EH (cell line): ENCODE measurements around the gene NHSL2.
"Not testable (repeated sequence)": the region's sequence is repeated elsewhere in the genome, so short reads cannot be mapped to it uniquely, and the experiment has no call there.

Experiments
- DNase-seq: peaks from one replicate; pipeline ENCODE4 v3.0.0-alpha.2; 2015; ENCODE audit warnings: low read depth

NHSL2 gene

GRCh38 chrX:72041871-72042851 lies 131.5 kb downstream of the NHSL2 start:
- DNase-seq = peak; percentile 47

DNA sequence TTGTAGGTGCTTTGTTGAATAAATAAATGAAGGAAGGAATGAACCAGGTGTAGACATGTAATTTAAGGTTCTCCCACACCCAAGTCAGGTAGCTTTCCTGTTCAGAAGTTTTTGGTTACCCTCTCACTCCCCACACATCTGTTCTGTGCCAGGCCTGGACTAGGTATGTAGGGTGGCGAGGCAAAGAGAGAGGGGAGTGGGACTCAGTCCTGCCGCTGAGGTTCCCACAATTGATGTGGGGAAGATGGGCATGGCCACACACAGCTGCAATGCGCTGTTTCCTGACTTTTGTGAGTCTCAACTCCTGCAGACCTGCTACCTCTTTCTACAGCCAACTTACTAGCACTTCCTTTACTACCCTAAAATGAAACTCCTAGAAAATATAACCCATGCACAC lies 132.2 kb downstream of the NHSL2 start:
- DNase-seq = no peak

- DNase-seq = no peak
Observed at GRCh38 chrX:72043636-72044035, 133.0 kb downstream of the NHSL2 start.

DNA sequence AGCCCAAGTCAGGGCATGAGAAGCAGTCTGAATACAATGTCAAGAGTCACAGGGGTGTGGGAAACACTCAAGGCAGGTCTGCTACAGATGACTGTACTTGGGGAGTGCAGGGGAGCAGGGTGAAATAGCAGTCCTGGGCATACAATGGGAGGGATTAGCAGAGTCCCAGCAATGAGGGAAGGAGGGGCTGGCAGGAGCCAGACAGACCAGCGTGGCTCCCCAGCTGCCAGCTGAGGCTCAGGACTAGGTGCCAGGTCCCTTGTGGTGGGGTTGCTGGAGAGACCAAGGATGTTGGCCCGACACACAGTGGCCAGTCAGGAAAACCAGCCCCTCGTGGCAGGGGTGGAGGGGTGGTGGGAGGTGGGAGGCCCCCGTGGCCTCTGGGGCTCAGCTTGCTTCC lies 134.5 kb downstream of the NHSL2 start:
- DNase-seq = no peak

- DNase-seq = no peak
Observed at GRCh38 chrX:72045552-72046277, 135.1 kb downstream of the NHSL2 start.

DNA sequence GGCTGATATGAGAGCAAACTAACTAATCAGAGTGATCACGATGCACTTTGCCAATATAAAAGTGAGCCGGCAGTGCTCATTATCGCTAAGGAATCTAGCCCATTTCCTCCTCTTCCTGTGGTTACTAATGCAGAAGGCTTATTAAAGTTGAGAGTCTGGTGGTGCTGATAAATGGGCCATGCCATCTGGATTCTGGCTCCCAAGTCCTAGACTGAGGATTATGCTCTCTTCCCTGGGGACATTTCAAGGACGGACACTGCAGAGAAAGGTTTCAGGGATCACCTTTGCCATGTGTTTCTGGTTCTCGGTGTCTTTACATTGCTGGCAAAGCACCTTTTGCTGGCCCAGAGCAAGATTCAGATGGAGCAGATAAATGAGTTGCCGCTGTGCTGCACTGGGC lies 135.8 kb downstream of the NHSL2 start:
- DNase-seq = peak; percentile 41

- DNase-seq = no peak
Observed at GRCh38 chrX:72048510-72049455, 138.1 kb downstream of the NHSL2 start.

- DNase-seq = no peak
Observed at GRCh38 chrX:72050011-72050410, 139.4 kb downstream of the NHSL2 start.

DNA sequence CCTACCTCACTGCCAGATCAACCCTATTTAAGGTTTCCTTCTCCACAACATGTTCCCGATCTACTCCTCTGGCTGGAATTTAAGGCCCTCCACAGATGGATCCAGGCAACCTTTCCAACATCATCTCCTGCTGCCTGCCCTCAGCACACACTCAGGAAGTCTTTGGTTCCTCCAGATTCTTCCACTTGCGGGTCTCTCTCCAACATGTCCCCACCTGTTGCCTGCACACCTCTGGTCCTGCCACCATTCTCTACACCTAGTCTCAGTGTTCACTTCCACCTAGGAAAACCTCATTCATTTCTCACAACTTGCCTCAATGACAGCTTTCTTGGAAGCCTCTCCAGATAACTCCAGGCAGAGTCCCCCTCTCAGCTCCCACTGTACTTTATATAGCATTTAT lies 140.9 kb downstream of the NHSL2 start:
- DNase-seq = no peak

DNA sequence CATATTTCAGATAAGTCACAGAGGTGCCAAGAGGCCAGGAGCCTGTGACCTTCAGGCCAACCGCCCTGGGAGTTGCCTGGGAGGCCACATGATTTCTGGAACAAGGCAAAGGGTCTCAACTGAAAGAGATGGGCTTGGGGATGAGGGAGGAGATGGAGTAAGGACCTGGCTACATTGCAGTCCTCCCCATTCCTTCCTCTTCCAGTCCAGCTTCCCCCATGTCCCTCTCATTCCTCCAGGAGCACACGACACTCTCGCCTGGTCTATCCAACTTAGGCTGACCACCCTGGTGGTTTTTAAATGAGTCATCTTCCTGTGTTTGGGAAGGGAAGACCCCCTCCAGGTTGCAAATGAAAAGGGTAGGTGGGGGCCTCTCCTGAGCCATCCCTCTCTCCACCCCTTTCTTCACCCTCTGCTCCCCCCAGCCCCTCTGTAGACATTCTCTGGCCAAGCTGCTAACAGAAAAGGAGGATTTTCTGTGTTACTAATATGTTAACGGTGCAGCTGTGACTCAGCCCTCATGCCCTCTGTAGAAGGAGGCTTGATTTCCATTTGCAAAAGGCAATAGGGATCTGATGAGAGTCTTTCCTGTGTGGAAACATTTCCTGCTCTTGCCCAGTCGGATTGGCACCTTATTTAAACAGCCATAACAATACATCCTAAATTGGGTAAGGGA lies 141.9 kb downstream of the NHSL2 start:
- peak; percentile 36 for DNase-seq

- no peak for DNase-seq
Observed at GRCh38 chrX:72053508-72053907, 142.9 kb downstream of the NHSL2 start.

DNA sequence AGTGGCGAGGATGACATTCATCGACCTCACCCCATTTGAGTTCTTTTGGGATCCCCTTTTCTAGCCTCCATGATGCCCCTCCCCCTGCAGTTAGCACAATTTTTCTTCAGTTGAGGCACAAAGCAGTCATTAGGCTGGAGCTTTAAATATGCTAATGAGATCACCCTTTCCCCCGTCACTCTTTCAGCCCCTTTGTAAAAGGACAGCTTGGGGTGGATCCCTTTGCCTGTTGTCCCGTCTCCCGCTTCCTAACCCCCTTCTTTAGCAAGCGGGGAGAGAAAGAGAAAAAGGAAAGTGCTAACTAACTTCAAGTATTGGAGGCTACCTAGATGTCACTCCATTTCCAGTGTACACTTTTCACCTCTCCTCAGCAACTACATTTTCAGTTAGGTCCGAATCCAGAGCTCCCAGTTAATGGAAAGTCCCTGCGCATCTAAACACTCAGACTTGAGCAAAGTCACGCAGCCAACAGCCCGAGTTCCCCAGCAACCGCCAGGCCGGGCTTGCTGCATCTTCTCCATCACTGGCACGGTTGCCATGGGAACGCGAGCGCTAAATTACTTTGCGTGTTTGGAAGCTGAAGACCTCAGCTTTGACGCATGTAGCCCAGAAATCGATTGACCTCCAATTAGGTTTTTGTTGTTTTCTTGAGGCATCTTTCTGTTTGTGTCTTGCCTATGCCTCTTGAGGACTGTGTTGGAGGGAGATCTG lies 144.3 kb downstream of the NHSL2 start:
- no peak for DNase-seq

DNA sequence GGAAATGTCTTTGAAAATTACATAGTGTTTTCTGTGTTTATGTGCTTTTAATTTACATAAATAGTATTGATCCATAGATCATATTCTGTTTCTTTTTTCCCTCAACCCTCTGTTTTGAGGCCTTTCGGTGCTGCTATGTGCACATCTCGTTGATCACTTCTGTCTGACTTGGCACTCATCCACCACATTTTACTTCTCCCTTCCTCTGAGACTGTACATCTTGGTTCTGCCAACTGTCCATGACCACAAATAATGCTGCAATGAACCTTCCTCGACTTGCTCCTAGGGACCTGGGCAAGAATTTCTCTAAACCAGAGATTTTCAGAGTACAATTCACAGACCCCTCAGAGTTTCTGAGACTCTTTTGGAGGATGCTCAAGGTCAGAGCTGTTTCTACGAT lies 146.7 kb downstream of the NHSL2 start:
- DNase-seq = no peak

DNA sequence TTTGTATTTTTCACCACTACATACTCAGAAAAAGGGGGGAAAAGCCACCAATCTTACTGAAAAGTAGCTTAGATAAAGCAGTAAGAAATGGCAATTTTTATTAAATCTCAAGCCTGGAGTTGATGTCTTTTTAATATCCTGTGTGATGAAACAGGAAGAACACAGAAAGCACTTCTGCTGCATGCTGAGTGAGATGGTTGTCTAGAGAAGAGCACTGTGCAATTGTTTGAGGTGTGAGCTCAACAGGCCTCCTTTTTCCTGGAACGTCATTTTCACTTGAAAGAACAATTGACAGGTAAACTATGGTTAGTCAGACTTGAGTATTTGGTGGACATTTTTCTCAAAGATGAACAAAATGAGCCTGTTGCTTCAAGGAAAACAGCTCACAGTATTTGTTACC lies 147.2 kb downstream of the NHSL2 start:
- no peak for DNase-seq

GRCh38 chrX:72058346-72058745 lies 147.7 kb downstream of the NHSL2 start:
- DNase-seq = not testable (repeated sequence)

DNA sequence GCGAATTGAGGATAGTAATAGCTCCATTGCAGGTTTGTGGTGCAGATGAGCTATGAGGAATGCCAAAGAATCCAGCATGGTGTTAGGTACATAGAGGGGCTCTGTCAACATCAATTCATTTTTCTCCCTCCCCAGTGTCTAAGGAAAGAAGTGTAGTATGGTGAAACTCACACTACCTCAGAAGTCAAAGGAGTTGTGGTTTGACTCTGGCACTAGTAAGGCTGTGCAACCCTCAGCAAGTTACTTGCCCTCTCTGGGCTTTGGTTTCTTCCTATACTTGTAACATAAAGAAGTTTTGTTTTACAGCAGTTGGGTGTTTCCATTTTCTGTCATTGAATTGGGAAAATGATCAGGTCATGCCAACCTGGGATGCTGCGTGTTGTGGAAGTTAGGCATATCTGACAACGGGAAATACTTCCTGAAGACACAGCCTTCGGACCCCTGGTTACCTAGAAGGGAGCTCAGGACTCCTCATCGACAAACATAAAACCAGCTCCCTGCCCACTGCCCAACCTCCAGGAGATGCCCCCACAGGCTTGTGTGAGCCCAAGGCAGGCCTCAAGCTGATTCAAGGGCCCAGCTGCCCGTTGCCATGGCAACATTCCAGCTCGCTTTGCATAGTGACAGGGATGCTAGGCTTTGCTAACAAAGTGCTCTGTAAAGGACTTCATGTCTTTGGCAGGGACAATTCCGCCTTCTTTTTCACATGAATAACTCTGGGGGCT lies 149.7 kb downstream of the NHSL2 start:
- peak; percentile 12 for DNase-seq

- DNase-seq = peak; percentile 11
Observed at GRCh38 chrX:72060921-72061490, 150.4 kb downstream of the NHSL2 start.

- no peak for DNase-seq
Observed at GRCh38 chrX:72062916-72063315, 152.3 kb downstream of the NHSL2 start.

GRCh38 chrX:72069350-72070160 lies 158.9 kb downstream of the NHSL2 start:
- no peak for DNase-seq
